NB4 (cell line): ENCODE measurements around the gene NEURL2.

Experiments used
- DNase-seq: peaks from one replicate; pipeline ENCODE4 v3.0.0; 2010; ENCODE audit warnings: low read depth
- H3K4me3 ChIP-seq: one replicate; pipeline ENCODE4 v1.5.1; 2011; ENCODE audit warnings: mild to moderate bottlenecking, low read depth, low read length, moderate library complexity
- MYC ChIP-seq: IDR thresholded peaks from 2 replicates; pipeline ENCODE4 v1.6.1; 2011; ENCODE audit warnings: low read depth, low read length
- POLR2A ChIP-seq: IDR thresholded peaks from 2 replicates; pipeline ENCODE4 v1.6.1; 2011; ENCODE audit warnings: mild to moderate bottlenecking; ENCODE audit not compliant: insufficient read length; ENCODE audit errors: extremely low read depth
- TF ChIP-seq, protein P1 (sequence below): IDR thresholded peaks from 2 replicates; pipeline ENCODE4 v1.6.1; 2011; ENCODE audit warnings: low read depth, low read length
- TF ChIP-seq, protein P2 (sequence below): IDR thresholded peaks from one replicate; pipeline ENCODE4 v1.5.1; 2012; ENCODE audit warnings: low read depth, low read length

Gene NEURL2

DNA sequence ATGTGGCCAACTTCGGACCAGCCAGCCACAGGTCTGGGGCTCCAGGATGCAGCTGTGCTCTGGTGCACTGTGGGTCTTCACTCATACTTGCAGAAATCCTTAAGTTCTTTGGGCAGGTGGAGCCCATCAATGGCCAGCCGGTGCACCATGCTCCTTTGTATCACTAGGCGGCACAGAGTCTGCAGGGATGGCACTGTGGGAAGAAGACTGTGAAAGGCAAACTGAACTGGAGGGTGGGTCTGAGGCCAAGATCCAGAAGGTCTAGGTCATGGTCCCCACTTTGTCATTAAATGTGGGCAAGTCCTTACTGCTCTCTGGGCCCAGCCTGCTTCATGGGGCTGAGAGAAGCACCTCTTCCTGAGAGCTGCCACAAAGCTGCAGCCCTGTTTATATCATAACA, 2.3 kb downstream of the NEURL2 start:
- no peak overlapping the region for H3K4me3 ChIP-seq
- TF ChIP-seq, protein P1, sequence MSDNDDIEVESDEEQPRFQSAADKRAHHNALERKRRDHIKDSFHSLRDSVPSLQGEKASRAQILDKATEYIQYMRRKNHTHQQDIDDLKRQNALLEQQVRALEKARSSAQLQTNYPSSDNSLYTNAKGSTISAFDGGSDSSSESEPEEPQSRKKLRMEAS: no peak
- TF ChIP-seq, protein P2, sequence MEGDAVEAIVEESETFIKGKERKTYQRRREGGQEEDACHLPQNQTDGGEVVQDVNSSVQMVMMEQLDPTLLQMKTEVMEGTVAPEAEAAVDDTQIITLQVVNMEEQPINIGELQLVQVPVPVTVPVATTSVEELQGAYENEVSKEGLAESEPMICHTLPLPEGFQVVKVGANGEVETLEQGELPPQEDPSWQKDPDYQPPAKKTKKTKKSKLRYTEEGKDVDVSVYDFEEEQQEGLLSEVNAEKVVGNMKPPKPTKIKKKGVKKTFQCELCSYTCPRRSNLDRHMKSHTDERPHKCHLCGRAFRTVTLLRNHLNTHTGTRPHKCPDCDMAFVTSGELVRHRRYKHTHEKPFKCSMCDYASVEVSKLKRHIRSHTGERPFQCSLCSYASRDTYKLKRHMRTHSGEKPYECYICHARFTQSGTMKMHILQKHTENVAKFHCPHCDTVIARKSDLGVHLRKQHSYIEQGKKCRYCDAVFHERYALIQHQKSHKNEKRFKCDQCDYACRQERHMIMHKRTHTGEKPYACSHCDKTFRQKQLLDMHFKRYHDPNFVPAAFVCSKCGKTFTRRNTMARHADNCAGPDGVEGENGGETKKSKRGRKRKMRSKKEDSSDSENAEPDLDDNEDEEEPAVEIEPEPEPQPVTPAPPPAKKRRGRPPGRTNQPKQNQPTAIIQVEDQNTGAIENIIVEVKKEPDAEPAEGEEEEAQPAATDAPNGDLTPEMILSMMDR: no peak
- no peak for DNase-seq

DNA sequence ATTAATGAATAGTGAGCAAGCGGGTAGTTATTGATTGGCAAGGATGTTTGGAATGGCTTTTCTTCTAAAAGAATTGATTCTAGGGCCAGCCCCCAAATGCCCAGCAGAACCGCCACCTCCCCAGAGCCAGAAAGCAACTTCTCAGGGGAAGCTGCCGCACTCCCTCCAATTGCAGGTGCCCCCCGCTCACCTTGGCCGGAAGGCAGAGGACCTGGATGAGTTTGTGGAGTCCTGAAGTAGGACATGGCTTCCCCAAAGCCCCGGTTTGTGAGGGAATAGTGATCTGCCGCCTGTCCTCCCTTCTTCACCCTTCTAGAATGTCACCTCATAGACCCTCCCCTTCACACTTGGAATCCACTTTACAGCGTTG, 3.7 kb downstream of the NEURL2 start, which contains the start of gene SPATA25:
Gene SPATA25 (minus strand): TSS at position 277 of the 370 bp plus-strand sequence. CDS start 32 bp downstream, at position 245.
- TF ChIP-seq, protein P1: no peak
- TF ChIP-seq, protein P2: no peak
- no peak for TF ChIP-seq POLR2A
- TF ChIP-seq MYC: no peak
- no peak for DNase-seq
- H3K4me3 ChIP-seq: no peak within 1 kb of the TSS

DNA sequence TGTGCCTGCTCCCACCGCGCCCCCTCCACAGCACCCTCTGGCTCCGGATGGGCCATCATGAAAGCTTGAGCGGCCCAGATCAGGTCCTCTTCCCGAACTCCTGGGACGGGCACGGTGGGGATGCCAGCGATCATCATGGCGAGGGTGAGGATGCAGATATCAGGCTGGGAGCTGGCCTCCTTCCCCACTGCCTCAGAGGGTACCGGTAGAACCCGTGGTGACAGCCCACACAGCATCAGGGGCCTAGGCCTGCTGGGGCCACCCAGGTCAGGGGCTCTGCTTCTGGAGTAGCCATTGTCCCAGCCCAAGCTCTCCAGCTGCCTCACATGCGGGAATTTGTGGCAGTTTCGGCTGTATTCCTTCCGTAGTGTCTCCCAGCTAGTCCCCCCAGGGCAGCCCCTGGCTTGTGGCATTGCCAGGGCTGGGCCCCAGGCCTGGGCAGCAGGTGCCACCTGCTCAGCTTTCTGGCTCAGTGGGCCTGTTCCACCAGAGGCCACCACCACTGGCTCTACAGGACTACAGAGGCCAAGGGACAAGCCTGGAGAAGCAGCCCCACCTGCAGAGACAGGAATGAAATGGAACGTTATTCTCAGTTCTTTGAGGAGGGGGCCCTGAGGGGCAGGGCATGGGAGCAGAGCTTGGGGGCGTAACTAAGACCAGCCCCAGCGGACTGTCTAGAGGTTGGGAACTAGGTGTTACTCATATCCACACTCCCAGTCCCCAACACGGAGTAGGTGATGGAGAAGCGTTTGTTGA, 4.2 kb downstream of the NEURL2 start:
- DNase-seq: no peak
- no peak overlapping the region for H3K4me3 ChIP-seq
- TF ChIP-seq, protein P1: no peak
- TF ChIP-seq, protein P2: no peak
- TF ChIP-seq MYC (no peak), POLR2A (no peak)

DNA sequence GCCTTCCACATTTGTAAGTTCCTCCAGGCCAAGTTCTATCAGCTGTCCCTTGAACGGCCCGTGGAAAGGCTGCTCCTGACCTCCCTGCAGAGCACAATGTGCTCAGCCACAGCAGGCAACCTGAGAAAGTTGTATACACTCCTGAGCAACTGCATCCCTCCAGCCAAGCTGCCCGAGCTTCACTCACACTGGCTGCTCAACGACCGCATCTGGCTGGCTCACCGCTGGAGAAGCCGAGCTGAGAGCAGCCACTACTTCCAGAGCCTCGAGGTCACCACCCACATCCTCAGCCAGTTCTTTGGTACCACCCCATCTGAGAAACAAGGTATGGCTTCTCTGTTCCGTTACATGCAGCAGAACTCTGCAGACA, 7.9 kb downstream of the NEURL2 start:
- DNase-seq: no peak
- H3K4me3 ChIP-seq: no peak overlapping the region
- no peak for TF ChIP-seq POLR2A
- TF ChIP-seq MYC: no peak
- TF ChIP-seq, protein P2: no peak
- TF ChIP-seq, protein P1: no peak

DNA sequence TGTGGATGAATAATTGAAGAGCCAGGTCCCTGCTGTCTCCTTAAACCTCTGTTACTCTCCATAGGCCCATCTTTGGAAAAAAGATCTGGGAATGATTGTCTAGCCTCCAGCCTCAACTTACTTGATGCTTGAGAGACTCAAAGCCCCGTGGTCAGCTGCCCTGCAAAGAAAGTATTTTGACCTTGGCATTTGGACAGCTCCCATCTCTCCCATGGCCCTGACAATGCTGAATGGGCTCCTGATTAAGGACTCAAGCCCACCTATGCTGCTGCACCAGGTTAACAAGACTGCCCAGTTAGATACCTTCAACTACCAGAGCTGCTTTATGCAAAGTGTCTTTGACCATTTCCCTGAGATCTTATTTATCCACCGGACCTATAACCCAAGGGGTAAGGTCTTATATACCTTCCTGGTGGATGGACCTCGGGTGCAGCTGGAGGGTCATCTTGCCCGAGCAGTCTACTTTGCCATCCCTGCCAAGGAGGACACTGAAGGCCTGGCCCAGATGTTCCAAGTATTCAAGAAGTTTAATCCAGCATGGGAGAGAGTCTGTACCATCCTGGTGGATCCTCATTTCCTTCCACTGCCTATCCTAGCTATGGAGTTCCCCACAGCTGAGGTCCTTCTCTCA, 8.4 kb downstream of the NEURL2 start:
- H3K4me3 ChIP-seq: no peak overlapping the region

More for the DNA sequence above, 8.4 kb downstream of the NEURL2 start:
- DNase-seq: no peak
- TF ChIP-seq MYC (no peak), POLR2A (no peak)
- TF ChIP-seq, protein P1: no peak
- TF ChIP-seq, protein P2: no peak
